ENCODE measurements around the gene C1S.

GRCh38 chr12:7108003-7108795 lies 47.7 kb downstream of the C1S start:
- TF ChIP-seq CTCF (IDR thresholded peaks at IDR 0.05; ENCODE audit: extremely low read depth in 1 of 2, insufficient read depth in 1 of 2, low read depth in 1 of 2, low read length in 2 of 2) (no peak), EZH2 (IDR thresholded peaks at IDR 0.05; ENCODE audit: borderline replicate concordance, low read depth, low read length, severe bottlenecking) (no peak), POLR2AphosphoS5 (IDR thresholded peaks at IDR 0.05; ENCODE audit: insufficient read depth, low read depth, low read length) (peak; percentile 65), POLR2A (IDR thresholded peaks at IDR 0.05; ENCODE audit: low read depth, low read length) (peak; percentile 68), GATA2 (IDR thresholded peaks at IDR 0.05; ENCODE audit: insufficient read depth, insufficient read length, low read depth, low read length) (no peak), MAX (IDR thresholded peaks at IDR 0.05; ENCODE audit: insufficient read depth, insufficient read length) (no peak), FOS (IDR thresholded peaks at IDR 0.05; ENCODE audit: borderline replicate concordance, insufficient read depth, low read length) (no peak), MYC (IDR thresholded peaks at IDR 0.05; ENCODE audit: low read depth, low read length) (no peak)

All from endothelial cell of umbilical vein (primary cell).